Measurements from ENCODE around the gene DYNLL2.

The DYNLL2 gene

GRCh38 chr17:58144801-58145200, 61.6 kb downstream of the DYNLL2 start:
- Histone ChIP-seq H3K36me3 (ENCODE audit: insufficient read depth, low read length) (no peaks in the 10 kb centered on the region), H3K9me3 (ENCODE audit: control insufficient read depth, insufficient read depth, low read length) (peaks cover 6% of the 10 kb centered on the region; the same call in 1 of the 2 replicates), H3K4me1 (ENCODE audit: insufficient read depth, low read length) (no peaks in the 10 kb centered on the region), H3K9ac (ENCODE audit: low read depth, low read length) (no peak overlapping the region)

Measured in ES-I3 (cell line).